ENCODE results near the gene RENBP. TPM values are rescaled to one million over a fixed set of nuclear protein-coding genes. Genes with fewer than 3 reads are reported as not detected.

Gene RENBP
- total and polyA plus RNA-seq, 9 of the 15 experiments (the other 6 are each of a cell fraction or from before 2014, with no cell fraction given) = 0.07 to 14.8 (median 10.6) TPM; not detected in 1

GRCh38 chrX:153951683-153952372 lies 7.4 kb upstream of the RENBP start:
- no peak for FAIRE-seq
- Histone ChIP-seq H3K4me1 (replicated peaks in 1 of 2; ENCODE audit: control insufficient read depth in 2 of 2, insufficient read depth in 2 of 2, low read length in 2 of 2) (peaks cover 2 to 61% of the 10 kb centered on the region in 2 experiments; a peak in 3 of 5 replicates), H3K9ac (ENCODE audit: insufficient read depth in 1 of 2, low read depth in 2 of 2, low read length in 2 of 2) (peak overlapping the region in 1 of 2 experiments; percentile 17; a peak in 1 of 4 replicates), H3K9me1 (ENCODE audit: control insufficient read depth, insufficient read depth, low read length) (no peaks in the 10 kb centered on the region), H3K9me3 (replicated peaks; ENCODE audit: control insufficient read depth, insufficient read depth, low read depth, low read length) (no peaks in the 10 kb centered on the region), H3K79me2 (ENCODE audit: control insufficient read depth, insufficient read depth, low read length) (peaks cover 9% of the 10 kb centered on the region; the same call in 2 of the 3 replicates), H4K20me1 (replicated peaks; ENCODE audit: control insufficient read depth, insufficient read depth, low read length) (no peaks in the 10 kb centered on the region), H3K4me2 (ENCODE audit: insufficient read depth, low read length) (no peak overlapping the region), H2AFZ (ENCODE audit: low read depth, low read length) (no peak overlapping the region), H3K4me3 (no peak overlapping the region), H3K27ac (ENCODE audit: extremely low read depth, low read depth, low read length) (no peak overlapping the region), H3K36me3 (ENCODE audit: control insufficient read depth, insufficient read depth, low read length) (peaks cover 95% of the 10 kb centered on the region), H3K27me3 (ENCODE audit: control insufficient read depth in 2 of 2, insufficient read depth in 2 of 2, low read length in 2 of 2) (no peaks in the 10 kb centered on the region)
- no peak for ATAC-seq
- intact Hi-C loops (cut with micrococcal nuclease) (no loop called here), in situ Hi-C loops (cut with MboI) (no loop called here)
- ChIA-PET CTCF (ENCODE audit: low intra/inter-chr PET ratio) (interaction anchor here (1.3 kb wide), 1 partner anchor 412 kb away, joined by 7 read pairs; no protein-coding TSS in a partner anchor), POLR2A (interaction anchor here (0.6 to 4.0 kb wide), 5 partner anchors 15 to 348 kb away, joined by 3 to 17 read pairs (median 3); partner anchors contain the start of gene HCFC1)
- DNase-seq (ENCODE audit: extremely low read depth in 1 of 4, low spot score in 3 of 4) = no peak
- WGBS (ENCODE audit: insufficient coverage, low coverage, missing lambda C conversion rate) = 97% methylated on average over 15 of the region's 28 CpGs
- TF ChIP-seq RERE (CRISPR knock-in tag; IDR thresholded peaks at IDR 0.05; ENCODE audit: borderline replicate concordance) (no peak), SMARCC2 (IDR thresholded peaks at IDR 0.05; ENCODE audit: low read depth) (no peak), ETV6 (IDR thresholded peaks at IDR 0.05; ENCODE audit: borderline replicate concordance in 1 of 2, low read depth in 2 of 2, low read length in 1 of 2) (no peak), ETV6 (CRISPR knock-in tag; IDR thresholded peaks at IDR 0.05; ENCODE audit: borderline replicate concordance) (no peak), POLR2G (IDR thresholded peaks at IDR 0.05; ENCODE audit: low read depth, low read length) (no peak), RBM22 (IDR thresholded peaks at IDR 0.05; ENCODE audit: low read depth, low read length, poor library complexity, severe bottlenecking) (peak; percentile 3), CBX1 (IDR thresholded peaks at IDR 0.05; ENCODE audit: low read depth) (no peak), RBFOX2 (IDR thresholded peaks at IDR 0.05; ENCODE audit: low read depth, low read length) (peak; percentile 36; the same call in 1 of the 2 replicates), CBX8 (IDR thresholded peaks at IDR 0.05; ENCODE audit: borderline replicate concordance, extremely low read depth, low read depth, low read length, poor library complexity, severe bottlenecking) (no peak)
- BruUV-seq (replicated peaks) = no TSS peak
